CD4-positive, alpha-beta T cell treated with Interleukin-6 for 4 hours (primary cell): ENCODE data around the gene CCDC57.

Source experiments
- DNase-seq: peaks from one replicate; pipeline ENCODE4 v3.0.0-alpha.2; 2020; ENCODE audit warnings: mixed read lengths

Gene CCDC57

DNA sequence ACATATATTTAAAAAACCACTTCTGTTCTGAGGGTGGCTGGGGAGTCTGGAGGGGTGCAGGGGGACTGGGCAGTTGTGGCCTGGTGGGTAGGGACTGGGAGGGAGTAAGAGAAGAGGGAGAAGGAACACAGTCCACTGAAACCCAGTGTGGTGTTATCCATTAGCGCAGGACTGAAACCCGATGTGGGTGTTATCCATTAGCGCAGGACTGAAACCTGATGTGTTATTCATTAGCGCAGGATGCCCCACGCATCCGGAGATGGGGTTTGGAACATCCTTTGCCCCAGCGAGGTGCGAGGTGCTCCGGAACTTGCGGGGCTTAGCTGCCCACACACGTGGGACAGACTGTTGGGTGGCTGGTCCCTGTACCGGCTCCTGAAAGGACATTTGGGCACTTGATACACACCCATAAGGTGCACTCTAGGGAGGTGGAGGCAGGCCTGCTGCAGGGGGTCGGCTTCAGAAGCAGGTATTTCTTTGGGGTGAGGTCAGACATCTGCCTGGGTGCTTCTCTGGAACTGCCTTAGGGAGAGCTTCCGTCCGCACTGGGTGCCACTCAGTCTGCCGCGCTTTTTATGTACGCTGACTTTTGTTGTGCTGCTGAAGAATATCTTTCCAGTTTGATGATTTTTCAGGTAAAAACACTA lies 94.4 kb downstream of the CCDC57 start:
- no peak for DNase-seq

DNA sequence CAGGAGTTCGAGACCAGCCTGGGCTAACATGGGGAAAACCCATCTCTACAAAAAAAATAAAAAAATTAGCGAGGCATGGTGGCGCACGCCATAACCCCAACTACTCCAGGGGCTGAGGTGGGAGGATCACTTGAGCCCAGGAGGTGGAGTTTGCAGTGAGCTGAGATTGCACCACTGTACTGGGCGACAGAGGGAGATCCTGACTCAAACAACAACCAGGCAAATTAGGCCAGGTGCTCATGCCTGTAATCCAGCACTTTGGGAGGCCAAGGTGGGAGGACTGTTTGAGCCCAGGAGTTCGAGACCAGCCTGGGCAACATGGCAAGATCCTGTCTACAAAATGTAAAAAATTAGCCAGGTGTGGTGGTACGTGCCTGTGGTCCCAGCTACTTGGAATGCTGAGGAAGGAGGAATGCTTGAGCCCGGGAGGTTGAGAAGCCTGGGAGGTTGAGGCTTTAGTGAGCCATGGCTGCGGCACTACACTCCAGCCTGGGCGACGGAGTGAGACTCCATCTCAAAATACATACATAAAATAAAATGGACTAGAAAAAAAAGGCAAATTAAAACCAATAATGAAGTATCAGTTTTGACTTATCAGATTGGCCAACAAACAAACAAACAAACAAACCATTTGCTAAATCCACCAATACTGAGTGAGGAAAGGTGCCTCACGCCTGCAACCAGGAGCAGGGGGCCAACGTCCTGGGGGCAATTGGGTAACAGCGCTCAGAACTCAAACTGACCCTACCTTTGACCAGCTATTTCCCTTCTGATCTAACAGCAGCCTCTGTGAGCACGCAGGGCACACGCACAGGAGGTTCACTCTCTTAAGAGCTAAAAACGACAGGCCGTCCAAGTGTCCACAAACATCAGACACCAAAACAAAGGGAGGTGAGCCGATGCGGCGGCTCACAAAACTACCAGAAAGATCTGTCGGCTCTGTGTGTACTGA lies 95.2 kb downstream of the CCDC57 start:
- DNase-seq = no peak

DNA sequence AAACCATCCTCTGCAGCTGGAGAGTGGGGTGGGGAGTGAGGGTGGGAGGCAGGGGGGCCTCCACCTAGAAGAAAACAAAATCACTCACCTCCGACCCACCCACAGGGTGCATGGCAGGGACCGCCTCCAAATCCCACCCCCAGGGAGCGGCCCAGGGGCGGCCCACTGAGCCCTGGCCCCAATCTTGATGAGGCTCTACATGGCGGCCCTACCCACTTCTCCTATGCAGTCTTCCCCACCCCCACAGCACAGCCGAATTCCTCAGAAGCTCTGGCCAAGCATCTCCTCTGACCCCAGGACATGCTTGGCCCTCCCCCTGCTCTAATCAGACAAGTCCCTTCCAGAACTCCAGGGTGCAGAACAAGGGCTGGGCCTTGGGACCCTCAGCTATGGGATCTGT lies 96.4 kb downstream of the CCDC57 start:
- DNase-seq = no peak

DNA sequence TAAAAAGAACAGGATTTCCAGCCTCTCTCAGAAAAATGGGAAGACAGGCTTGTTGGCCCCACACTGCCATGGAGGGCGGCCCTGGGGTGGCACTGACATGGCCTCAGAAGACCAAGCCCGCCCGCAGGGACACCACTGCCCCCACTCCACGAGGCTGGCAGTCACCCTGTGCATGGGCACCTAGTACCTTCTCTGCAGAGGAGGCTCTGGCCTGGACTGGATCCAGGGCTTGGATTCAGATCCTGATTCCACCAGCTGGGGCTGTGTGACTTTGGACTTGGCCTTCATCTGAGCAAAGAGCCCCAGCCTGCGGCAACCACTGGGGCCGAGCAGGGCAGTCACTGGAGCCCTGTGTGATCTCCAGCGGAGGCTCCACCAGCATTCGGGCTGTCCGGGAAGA lies 97.8 kb downstream of the CCDC57 start:
- DNase-seq = no peak

DNA sequence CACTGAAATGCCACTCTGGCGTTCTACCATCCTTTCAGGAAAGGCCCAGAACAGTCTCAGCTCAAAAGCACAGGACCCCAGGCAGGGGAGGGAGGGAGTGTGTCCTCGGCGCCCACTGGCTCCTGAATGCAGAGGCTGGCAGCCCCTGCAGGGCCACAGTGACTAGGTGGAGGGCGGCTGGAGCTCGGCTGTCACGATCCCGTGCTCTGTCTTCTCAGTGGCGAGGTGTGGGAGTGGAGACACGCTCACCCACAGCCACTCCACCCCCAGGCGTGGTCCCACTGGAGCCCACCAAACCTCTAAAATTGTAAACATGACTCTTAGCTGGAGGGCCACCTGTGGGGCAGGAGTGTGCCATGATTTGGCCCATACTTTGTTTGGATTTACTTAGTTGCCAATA lies 98.2 kb downstream of the CCDC57 start:
- DNase-seq = no peak

DNA sequence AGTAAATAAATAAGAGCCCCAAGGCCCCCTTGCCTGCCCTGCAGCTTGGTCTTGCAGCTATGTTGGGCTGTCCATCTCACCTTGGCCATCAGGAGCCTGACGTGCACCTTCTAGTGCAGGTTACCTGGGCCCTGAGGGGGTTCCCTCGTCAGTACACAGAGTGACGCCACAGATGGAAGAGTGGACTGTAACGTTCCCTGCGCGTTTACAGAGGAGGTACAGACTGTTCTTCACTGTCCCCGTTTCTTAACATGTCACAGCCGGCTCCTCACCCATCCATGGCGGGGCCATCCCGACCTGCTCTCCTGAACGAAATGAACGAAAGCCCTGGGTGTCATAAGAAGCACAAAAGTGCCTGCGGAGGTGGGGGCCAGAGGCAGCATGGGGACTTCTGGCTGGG lies 98.7 kb downstream of the CCDC57 start:
- no peak for DNase-seq

DNA sequence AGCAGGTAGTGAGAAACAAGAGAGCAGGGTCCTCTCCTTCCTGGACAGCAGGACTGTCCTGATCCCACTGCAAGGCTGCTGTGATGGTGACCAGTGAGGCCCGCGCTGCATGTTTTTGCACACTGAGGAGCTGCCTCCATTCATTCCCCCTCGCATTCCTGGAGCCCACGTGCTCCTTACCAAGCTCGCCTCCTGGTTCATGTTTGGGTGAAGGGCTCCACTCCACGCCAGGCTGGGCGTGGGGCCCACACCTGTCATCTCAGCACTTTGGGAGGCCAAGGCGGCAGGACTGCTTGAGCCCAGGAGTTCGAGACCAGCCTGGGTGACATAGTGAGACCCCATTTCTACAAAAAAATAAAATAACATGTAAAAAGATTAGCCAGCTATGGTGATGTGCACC lies 99.2 kb downstream of the CCDC57 start:
- no peak for DNase-seq

DNA sequence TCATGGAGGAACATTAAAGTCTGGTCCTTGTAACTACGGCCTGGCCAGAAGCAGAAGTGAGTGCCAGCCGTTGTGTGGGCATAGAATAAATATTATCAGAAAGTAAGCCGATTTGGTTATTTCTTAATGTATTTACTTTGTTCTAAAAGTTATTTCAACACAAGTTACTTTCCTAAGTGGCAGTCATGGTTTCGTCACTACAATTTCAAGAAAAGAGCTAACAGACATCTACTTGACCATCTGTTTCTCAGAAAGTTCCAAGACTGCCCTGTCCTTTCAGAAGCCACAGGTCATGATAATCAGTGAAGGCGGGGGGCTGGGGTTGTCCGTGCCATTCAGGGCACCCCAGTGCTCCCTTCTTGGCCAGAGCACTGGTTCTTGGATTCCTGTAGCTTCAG lies 99.7 kb downstream of the CCDC57 start:
- no peak for DNase-seq

DNA sequence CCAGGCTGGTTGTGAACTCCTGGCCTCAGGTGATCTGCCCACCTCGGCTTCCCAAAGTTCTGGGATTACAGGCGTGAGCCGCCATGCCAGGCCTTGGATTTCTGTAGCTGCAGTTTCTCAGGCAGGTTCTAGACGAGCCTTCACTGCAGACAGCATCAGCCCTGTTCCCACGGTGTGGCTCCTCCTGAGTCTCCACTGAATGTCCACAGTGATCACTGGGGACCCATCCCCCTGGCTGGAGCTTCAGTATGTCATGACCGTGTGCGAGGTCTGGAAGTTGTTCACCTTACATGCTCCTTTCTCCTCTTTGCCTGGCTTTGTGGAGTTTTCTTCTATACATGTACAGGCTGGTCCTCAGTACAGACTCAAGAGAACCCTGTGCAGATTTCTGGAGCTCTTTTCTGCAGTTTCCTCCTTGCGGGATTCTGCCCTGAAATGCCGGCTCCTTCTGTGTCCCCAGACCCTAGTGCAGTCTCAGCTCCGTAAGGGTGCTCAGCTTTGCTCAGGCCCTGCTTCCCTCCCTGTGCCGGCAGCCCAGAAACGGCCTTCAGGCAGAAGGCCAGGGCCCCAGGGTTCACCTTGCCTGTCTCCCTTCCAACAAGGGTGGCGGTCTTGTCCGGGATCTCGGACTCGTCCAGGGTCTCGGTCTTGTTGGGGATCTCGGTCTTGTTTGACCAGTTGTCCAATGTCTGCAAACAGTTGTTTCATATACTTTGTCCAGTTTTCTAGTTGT lies 100.3 kb downstream of the CCDC57 start:
- no peak for DNase-seq

DNA sequence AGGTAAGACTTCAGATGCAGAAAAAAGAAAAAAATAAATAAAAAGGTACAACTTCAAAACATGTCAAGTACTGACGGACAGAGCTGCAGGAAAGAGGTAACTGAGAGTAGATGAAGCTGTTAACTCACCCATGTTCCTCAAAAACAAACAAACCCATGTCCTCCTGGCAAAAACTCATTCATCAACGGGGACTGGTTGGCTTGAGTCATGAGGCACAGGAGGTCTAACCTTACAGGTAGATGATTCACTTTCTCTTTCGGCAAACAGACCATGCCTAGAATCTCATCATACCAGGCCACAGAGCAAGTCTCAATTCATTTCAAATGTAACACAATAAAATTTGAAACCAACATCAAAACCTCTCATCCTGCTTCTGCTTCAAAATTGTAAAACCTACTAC lies 102.3 kb downstream of the CCDC57 start:
- DNase-seq = no peak

DNA sequence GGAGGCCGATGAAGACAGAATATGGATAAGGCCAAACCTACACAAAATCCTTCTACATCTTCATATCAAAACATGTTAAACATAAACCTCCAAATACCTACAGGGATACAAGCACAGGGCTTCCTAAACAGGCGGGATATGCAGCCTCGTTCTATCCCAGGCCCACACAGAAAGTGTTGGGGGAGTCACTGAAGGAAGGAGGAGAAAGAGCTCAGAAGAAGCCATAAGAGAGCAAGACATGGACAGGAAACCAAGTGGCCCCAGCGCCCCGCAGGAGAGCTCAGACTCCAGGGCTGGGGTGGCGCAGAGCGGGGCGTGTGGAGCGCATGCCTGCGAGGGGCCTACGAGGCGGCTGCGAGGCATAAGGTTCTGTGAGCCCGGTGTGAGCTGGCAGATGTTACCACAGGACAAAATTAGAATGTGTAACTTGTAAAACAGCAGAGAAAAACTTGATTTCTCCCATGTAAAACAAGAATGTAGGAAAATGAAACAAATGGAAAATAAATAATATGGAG lies 103.6 kb downstream of the CCDC57 start:
- DNase-seq = no peak

DNA sequence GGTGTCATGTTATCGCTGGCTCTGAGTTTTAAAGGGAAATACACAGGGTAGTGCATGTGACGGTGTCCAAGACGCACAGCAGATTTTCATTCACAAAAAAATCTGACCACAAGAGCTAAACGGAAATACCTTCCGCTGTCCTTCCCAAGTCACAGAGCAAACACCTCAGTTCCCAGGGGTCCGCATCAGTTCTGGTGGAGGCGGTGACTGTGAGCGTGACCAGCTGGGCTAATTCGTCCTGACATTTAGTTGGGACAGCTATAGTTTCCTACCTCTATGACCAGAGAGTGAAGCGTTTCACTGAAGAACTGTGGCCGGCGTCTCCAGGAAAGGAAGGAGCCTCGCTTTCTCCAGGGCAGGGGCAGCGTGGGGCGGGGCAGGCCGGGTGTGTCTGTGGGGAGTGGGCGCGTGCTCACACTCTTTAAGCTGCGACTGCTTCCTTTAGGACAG lies 104.1 kb downstream of the CCDC57 start:
- no peak for DNase-seq

DNA sequence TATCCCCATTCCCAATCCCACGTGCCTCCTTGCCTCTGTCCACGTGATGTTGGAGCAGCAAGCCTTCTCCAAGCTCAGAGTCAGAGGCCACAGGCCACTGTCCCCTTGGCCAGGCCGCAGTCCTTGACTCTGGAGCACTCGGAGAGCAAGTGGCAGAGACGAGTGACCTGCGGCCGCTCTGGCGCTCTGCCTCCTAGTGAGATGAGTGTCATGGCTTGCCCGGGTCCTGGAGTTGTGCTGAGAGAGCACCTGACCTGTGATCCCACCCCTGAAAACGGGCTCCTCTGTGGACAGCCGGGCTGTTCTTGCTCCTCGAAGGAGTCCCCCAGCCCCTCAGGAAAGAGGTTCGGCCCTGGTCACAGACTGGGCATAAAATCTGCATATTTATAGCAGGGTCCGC lies 104.6 kb downstream of the CCDC57 start:
- DNase-seq = no peak

DNA sequence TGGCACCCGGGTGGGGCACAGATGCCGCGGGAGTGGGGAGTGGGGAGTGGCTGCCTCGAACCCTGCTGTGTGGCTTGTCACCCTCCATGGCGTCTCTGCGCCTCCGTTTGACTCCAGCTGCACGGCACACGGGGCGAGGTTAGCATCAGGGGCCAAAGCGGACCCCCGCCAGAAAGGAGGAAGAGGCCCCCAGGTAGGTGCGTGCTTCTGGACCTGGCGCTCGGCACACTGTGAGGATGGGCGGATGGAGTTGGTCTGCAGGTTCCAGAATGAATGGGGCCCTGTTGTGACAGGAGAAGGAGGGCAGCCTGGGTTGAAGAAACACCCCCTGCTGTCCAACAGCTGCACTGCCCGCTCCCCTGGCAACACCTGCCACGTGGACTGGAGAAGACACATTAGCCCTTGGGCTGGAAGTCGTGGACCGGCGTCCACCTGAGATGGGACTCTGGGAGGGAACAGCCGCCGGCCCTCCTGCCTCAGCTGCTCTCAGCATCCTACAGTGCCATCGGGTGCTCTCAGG lies 105.2 kb downstream of the CCDC57 start:
- no peak for DNase-seq

DNA sequence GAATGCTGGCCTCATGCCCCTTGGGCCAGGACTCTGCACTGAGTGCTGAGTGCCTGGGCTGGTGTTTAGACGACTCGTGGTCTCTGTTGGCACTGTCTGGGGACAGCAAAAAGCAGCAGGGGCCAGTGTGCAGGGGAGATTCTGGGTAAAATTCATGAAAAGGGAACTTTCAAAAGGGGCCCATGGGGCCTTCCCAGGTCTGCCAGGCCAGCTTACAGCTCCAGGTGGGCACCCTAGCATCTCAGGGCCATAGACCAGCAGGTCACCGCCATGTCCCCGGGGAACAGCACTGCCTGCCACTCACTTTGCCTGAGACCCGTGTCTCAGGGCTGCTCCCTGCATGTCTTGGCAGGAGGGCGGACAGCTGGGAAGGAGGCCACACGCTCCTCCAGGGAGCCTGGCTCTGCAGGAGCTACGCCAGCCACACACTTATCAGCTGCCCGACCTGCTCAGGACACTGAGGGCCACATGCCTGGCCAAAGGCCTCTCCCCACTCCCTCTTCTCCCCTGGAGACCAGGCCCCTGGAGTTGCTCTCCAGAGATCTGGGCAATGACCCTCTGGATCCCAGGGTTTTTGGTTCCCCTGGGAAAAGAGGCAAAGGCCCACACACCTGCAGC lies 105.8 kb downstream of the CCDC57 start:
- DNase-seq = no peak

DNA sequence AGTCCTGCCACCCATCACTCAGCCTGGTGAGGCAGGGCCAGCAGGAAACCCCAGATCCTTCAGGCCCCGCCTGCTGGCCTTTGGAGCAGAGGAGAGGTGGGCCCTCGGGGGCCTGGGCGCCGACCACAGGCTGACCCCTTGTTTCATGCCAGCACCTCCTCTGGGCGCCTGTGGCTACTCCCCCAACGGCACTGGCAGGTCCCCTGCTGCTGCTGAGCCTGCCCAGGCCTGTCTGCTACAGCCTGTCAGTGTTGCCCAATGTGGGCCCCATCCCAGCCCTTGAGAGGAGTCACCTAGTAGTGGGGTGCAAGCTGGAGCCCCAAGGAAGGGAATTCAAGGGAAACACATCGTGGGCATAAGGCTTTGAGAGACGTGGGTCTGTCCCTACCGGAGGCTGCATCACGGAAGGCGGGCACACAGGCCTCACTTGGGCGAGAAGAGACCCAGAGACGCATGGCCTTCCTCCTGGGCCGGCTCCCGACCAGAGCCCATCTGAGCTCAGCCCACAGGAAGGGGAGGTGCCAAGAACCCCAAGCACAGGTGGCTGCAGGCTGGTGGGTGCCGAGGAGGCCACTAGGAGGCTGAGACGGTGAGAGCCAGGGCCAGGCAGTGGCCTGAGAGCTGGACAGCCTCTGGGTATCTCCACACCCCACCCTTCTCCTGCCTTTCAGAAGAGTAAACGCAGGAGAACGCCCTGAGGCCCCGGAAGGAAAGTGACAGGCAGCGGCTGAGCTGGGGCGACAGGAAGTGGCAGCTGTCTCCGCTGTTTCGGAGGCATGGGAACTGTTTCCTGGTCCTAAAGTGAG lies 106.6 kb downstream of the CCDC57 start:
- DNase-seq = peak; percentile 72

DNA sequence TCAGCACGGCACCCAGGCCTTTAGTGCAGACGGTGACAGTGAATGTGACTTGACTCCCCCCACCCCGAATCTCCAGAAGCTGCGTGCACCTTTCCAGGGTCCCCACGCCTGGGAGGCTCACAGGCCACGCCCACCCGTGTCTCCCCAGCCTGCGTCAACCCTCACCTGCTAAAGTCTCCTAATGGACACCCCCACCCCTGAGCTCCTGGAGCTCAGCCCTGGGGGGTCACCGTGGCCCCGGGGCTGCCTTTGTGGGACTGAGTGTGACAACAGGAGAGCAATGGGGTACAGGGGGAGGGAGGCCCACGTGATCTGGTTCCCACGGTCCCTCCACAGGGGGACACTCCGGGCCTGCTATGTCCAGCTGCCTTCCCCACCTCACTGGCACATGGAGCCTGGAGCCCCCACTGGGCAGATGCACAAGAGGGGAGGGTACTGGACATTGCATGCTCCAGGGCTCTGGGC lies 107.2 kb downstream of the CCDC57 start:
- DNase-seq = no peak

DNA sequence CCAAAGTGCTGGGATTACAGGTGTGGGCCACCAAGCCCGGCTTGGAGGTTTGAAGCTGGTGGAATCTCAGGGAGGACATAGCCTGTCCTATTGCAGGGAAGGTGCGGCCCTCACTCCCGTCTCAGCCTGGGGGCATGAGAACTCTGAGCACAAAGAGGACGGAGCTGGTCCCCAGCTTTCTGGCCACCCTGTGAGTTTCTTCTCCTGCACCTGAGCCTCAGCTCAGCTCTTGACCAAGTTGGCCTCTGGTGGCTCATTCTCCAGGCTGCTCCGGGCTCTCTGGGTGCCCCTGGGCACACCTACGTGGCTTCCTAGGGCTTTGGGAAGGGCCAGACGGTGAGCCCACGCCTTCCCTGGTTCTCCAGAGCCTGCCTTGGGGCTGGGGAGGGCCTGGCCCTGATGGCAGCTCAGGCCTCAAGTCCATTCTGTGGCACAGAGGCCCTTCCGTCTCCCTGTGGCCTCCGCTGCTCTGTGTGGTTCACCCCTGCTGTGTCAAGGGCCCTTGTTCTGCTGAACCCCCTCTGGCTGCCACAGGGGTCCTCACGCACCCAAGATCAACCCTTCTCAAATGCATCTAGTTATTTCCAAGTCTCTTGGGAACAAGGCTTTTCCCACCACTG lies 107.7 kb downstream of the CCDC57 start:
- DNase-seq = no peak

DNA sequence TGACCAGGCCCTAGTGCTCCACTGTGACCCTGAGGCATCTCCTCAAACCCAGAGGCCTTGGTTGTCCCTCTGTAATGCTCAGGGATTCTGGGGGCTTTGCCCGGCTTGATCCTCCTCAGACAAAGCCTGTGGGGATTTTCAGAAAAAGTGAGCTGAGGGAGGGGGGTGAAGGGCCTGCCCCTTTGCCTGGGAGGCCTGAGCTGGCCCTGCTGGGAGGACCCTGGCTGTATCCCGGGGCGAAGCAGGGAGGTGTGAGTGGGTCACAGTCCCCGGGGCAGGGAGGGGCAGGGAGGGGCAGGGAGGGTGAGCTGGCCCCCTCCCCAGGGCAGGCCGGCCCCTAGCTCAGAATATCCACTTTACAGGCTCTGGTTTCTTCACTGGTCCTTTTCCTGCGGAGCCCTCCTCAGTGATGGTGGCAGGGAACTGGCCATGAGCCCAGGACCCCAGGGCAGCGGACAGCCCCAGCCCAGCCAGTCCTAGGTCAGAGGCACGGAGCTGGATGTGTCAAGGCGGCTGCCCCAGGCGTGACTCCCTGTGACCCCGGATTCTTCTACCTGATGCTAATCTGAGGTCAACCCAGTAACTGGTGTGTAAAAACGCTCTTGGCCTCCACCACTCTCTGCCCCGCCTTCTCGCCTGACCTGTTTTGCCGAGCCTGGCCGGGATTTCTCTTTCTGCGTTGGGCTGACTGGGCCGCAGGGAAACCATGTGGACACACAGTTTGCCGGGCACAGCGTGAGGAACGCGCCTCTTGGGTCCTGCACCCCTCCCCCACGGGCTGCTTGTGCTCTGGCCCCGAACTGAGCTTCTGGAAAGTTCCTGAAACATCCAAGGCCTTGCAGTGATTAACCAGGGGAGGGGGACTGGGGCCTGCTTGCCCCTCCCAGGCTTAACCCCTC lies 108.8 kb downstream of the CCDC57 start:
- no peak for DNase-seq
